Karpas-422 (cell line): ENCODE data around the gene CCT7. TPM values are rescaled to one million over a fixed set of nuclear protein-coding genes. Genes with fewer than 3 reads are reported as not detected.

Experiments
- DNase-seq: peaks from one replicate; pipeline ENCODE4 v3.0.0-alpha.2; 2015
- H2AFZ ChIP-seq: fragments of 200-600 bp; sonication (generic); 2 replicates; pipeline ENCODE4 v1.6.1; 2014; ENCODE audit warnings: antibody characterized with exemption, low read length, mixed read lengths
- H3K27ac ChIP-seq: fragments of 200-600 bp; sonication (generic); 2 replicates; pipeline ENCODE4 v1.5.1; 2014; ENCODE audit warnings: mild to moderate bottlenecking, low read length, moderate library complexity
- H3K27me3 ChIP-seq: fragments of 200-600 bp; sonication (generic); 2 replicates; pipeline ENCODE4 v1.6.1; 2014; ENCODE audit warnings: low read length, mixed read lengths
- H3K36me3 ChIP-seq: fragments of 200-600 bp; sonication (generic); 2 replicates; pipeline ENCODE4 v1.6.1; 2014; ENCODE audit warnings: low read length, mixed read lengths; ENCODE audit not compliant: insufficient read depth
- H3K4me1 ChIP-seq: fragments of 200-600 bp; sonication (generic); 2 replicates; pipeline ENCODE4 v1.6.1; 2014; ENCODE audit warnings: mild to moderate bottlenecking, low read length, mixed read lengths
- H3K4me2 ChIP-seq: fragments of 200-600 bp; sonication (generic); 2 replicates; pipeline ENCODE4 v1.6.1; 2014; ENCODE audit warnings: low read length, low read depth, mild to moderate bottlenecking; ENCODE audit not compliant: poor library complexity, severe bottlenecking
- H3K4me3 ChIP-seq: fragments of 200-600 bp; sonication (generic); 2 replicates; pipeline ENCODE4 v1.5.1; 2014; ENCODE audit warnings: mild to moderate bottlenecking, antibody characterized with exemption, low read length, mixed read lengths
- H3K79me2 ChIP-seq: fragments of 200-600 bp; sonication (generic); 2 replicates; pipeline ENCODE4 v1.6.1; 2014; ENCODE audit warnings: mild to moderate bottlenecking, low read length, mixed read lengths
- H3K9ac ChIP-seq: fragments of 200-600 bp; sonication (generic); 2 replicates; pipeline ENCODE4 v1.6.0; 2014; ENCODE audit warnings: low read length
- H3K9me2 ChIP-seq: fragments of 200-600 bp; sonication (generic), shearing (Covaris generic); replicated peaks from 2 replicates; pipeline ENCODE4 v1.6.0; 2014; ENCODE audit warnings: mild to moderate bottlenecking, low read length, moderate library complexity; ENCODE audit not compliant: insufficient read depth
- H3K9me3 ChIP-seq: fragments of 300-700, 200-600 bp; sonication (generic); 2 replicates; pipeline ENCODE4 v1.6.1; 2014; ENCODE audit warnings: low read length, mixed read lengths
- H4K20me1 ChIP-seq: fragments of 200-600 bp; sonication (generic); 2 replicates; pipeline ENCODE4 v1.6.1; 2014; ENCODE audit warnings: mild to moderate bottlenecking, antibody characterized with exemption, low read length, low read depth; ENCODE audit not compliant: insufficient read depth
- total RNA-seq: library from RNA; depleted of rRNA; stranded (reverse); fragments of >200 nt; shearing (Covaris generic); gene quantifications from 2 replicates; pipeline ENCODE4 v1.2.3, GENCODE V29; 2014; ENCODE audit warnings: low replicate concordance

The CCT7 gene
- total RNA-seq, 1 experiment from 2014 or later, result 482 TPM

DNA sequence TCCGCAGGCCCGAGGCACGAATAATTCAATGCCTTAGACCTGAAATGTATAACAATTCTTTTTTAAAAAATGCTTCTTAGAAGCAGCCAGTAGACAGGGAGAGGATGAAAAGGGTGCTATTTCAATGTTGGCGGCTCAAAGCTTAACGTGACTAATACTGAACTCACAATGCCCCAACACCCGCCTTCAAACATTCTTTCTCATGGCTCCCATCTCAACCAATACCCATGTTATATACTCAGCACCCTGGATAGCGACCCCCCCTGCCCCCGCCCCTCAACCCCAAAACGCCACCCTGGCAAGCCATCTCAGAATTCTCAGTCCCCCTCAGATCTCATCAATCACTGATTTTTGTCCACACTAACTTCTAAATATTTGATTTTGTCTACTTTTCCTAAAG is 45.7 kb downstream of the CCT7 start:
- peaks cover 56% of the 10 kb centered on the region for H4K20me1 ChIP-seq

DNA sequence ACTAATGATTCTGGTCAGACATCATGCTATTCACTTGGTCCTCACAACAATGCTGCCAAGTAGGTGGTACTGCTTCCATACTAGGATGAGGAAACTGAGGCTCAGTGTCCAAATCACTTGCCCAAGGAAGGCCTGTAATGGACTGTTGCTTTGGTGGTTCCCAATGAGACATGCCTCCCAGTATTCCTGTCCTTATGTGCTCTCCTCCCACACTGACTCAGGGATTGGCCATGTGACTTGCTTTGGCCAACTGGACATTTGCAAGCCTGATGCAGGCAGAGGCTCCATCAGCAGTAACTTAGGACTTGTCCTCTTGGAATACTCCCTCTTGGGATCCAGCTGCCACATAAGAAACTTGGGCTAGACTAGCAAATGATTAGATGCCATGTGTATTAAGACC is 47.1 kb downstream of the CCT7 start:
- Histone ChIP-seq H3K9me2 (no peaks in the 10 kb centered on the region), H3K4me3 (no peak overlapping the region), H3K79me2 (peaks cover 82% of the 10 kb centered on the region), H4K20me1 (peaks cover 54% of the 10 kb centered on the region), H2AFZ (no peak overlapping the region), H3K27me3 (no peaks in the 10 kb centered on the region), H3K9me3 (no peaks in the 10 kb centered on the region), H3K4me1 (peaks cover 36% of the 10 kb centered on the region), H3K36me3 (peaks cover 33% of the 10 kb centered on the region), H3K4me2 (no peak overlapping the region), H3K27ac (no peak overlapping the region), H3K9ac (no peak overlapping the region)
- DNase-seq, result no peak

More for the DNA sequence above, 45.7 kb downstream of the CCT7 start:
- Histone ChIP-seq H3K9ac (no peak overlapping the region), H3K4me1 (peaks cover 24% of the 10 kb centered on the region), H2AFZ (no peak overlapping the region), H3K9me2 (no peaks in the 10 kb centered on the region), H3K36me3 (peaks cover 35% of the 10 kb centered on the region), H3K9me3 (no peaks in the 10 kb centered on the region), H3K4me3 (no peak overlapping the region), H3K27me3 (no peaks in the 10 kb centered on the region), H3K4me2 (no peak overlapping the region), H3K79me2 (peaks cover 95% of the 10 kb centered on the region), H3K27ac (no peak overlapping the region)
- DNase-seq, result no peak

DNA sequence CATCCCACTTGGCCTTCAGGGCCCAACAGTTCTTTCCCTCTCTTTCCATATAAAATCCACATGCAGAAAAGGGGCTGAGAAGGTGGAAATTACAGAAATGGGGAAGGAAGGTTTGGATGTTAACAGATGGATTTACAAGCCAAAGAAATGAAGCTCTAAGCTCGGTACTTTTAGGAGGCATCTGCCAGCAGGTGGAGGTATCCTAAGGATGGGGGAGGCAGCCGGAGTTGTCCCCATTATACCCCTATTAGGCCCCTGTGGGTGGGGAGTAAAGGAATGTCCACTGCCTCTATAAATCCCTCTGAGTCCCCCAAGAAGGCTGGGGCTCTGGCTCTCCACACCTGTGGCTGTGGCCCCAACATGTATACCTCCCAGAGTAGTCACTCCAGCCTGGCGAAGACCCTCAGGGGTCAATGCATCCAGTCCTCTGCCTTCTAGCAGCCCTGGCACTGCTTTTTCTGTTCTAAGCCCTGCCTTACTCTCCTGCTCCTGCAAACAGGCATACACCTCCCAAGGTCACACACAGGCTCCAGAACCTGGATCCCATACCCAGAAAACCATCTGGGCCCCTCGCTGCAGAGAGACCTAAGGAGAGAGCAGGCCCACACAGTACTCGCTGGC is 48.9 kb downstream of the CCT7 start:
- peaks cover 36% of the 10 kb centered on the region for H3K4me1 ChIP-seq
- H2AFZ ChIP-seq, result no peak overlapping the region
- H3K79me2 ChIP-seq, result peaks cover 64% of the 10 kb centered on the region
- peak overlapping the region; percentile 97 for H3K27ac ChIP-seq
- DNase-seq, result no peak
- H3K9ac ChIP-seq, result peak overlapping the region; percentile 97
- H3K9me3 ChIP-seq, result no peaks in the 10 kb centered on the region
- peak overlapping the region; percentile 85 for H3K4me3 ChIP-seq
- H3K9me2 ChIP-seq, result no peaks in the 10 kb centered on the region
- H3K4me2 ChIP-seq, result peak overlapping the region; percentile 97
- peaks cover 37% of the 10 kb centered on the region for H4K20me1 ChIP-seq
- H3K27me3 ChIP-seq, result no peaks in the 10 kb centered on the region
- H3K36me3 ChIP-seq, result peaks cover 23% of the 10 kb centered on the region

DNA sequence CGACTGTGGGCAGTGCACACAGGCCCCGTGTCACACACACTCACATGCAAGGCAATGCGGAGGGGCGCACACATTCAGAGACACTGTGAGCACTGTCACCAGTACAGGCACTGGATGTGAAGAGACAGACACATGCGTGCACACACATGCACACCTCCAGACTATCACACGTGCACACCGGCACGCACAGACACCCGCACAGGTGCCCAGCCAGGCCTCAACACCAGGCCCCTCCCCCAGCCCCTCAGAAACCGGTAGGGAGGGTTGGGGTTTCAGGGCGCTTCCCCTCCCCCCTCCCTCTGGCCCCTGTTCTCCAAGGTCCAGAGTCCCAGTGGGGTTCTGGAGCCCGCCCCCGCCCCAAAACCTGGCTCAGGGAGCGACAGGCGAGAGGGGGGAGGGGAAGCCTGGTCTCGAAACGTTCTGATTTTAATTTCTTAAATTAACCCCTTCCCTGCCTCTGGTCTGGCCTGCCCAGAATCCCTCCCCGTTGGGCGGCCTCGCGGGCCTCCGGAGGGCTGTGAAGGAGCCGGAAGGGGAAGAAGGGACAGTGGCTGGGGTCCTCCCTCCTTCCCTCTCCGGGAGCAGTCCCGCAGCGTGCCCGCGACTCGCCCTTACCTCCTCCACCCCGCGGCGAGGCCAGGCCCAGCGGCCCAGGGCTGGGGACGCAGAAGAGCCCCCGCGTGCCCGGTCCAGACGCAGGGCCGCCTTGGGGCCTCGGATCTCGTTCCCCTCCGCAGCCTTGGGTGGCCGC is 49.6 kb downstream of the CCT7 start:
- H3K79me2 ChIP-seq, result peaks cover 58% of the 10 kb centered on the region
- H3K36me3 ChIP-seq, result peaks cover 18% of the 10 kb centered on the region
- H4K20me1 ChIP-seq, result peaks cover 30% of the 10 kb centered on the region
- DNase-seq, result peak; percentile 86
- H3K9me3 ChIP-seq, result no peaks in the 10 kb centered on the region
- H3K27ac ChIP-seq, result peak overlapping the region; percentile 97
- H3K9ac ChIP-seq, result peak overlapping the region; percentile 97
- H3K4me1 ChIP-seq, result peaks cover 36% of the 10 kb centered on the region
- H3K9me2 ChIP-seq, result no peaks in the 10 kb centered on the region
- H3K4me3 ChIP-seq, result peak overlapping the region; percentile 85
- peak overlapping the region; percentile 97 for H3K4me2 ChIP-seq
- no peak overlapping the region for H2AFZ ChIP-seq
- H3K27me3 ChIP-seq, result no peaks in the 10 kb centered on the region; the same call in 1 of the 2 replicates

DNA sequence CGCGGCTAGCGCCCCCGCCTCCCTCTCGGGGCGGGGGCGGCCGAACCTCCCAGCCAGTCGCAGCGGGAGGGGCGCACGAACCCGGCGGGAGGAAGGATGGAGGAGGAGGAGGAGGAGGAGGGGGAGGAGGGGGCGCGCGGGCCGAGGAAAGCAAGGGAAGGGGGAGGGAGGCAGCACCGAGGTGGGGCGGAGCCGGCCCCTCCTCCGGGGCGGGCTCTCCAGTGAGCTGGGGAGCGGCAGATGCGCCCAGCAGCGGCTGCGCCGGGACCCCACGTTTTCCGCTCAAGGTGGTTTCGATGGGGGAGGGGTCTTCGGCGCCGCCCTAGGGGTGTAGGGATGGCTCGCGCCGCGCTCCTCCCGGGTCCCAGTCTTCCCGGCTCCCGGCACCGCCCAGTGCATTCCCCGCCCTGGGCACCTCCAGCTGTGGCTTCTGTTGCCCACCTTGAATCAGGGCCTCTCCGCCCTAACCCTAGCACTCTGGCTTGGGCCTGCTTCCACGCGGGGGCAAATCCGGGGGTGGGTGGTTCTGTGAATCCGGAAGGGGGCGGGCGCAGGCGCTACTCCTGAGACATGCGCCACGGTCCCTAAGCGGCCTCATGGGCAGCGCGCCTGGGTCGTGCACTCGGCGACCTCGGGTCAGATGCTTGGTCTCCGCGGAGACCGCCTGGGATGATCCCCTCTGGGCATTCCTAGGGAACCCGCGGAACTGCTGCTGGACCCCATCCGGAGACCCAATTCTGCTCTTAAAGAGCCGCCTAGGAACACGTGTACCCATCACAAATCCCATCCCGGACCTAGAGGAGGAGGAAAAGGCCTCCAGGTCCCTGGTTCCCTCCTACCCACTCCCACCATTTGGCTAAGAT is 50.4 kb downstream of the CCT7 start, which contains the start of gene FBXO41:
Gene FBXO41 (minus strand): TSS at position 183 of the 863 bp plus-strand sequence. CDS start 14,848 bp downstream, outside the sequence.
- peak within 1 kb of the TSS; percentile 97 for H3K9ac ChIP-seq
- peaks cover 36% of the 10 kb centered on the region for H3K4me1 ChIP-seq
- peak within 1 kb of the TSS; percentile 85 for H3K4me3 ChIP-seq
- H3K9me2 ChIP-seq, result no peaks in the 10 kb centered on the region
- H3K36me3 ChIP-seq, result peaks cover 18% of the 10 kb centered on the region
- peaks cover 49% of the 10 kb centered on the region for H3K79me2 ChIP-seq
- DNase-seq, result peak; percentile 99
- peak within 1 kb of the TSS; percentile 97 for H3K27ac ChIP-seq
- no peaks in the 10 kb centered on the region for H3K9me3 ChIP-seq
- no peaks in the 10 kb centered on the region; the same call in 1 of the 2 replicates for H3K27me3 ChIP-seq
- H2AFZ ChIP-seq, result peak within 1 kb of the TSS; percentile 45; the same call in 1 of the 2 replicates
- peaks cover 22% of the 10 kb centered on the region for H4K20me1 ChIP-seq
- peak within 1 kb of the TSS; percentile 97 for H3K4me2 ChIP-seq

DNA sequence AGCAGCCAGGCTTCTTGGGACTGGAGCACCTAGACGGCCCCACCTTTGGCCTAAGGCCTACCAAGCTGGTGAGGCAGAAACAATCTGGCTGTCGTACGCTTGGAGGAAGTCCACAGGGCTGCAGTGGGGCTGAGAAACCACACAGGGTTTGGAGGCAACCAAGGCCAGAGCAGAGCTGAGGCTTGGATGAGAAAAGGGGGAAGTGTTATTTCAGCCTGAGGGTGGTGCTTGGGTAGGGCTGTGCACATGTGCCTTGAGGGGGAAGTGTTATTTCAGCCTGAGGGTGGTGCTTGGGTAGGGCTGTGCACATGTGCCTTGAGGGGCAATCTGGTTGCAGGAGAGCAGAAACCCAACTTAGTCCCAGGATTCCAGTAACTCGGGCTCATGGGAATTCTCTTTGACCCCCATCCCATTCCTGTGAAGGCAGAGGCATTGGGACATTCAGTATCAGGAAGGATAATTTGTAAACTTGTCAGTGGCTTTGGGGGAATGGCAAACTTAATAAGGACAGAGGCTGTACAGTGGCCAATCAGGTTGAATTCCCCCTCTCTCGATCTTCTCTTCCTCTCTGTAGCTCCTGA is 51.1 kb downstream of the CCT7 start:
- H3K4me3 ChIP-seq, result peak overlapping the region; percentile 85
- H3K27me3 ChIP-seq, result no peaks in the 10 kb centered on the region; the same call in 1 of the 2 replicates
- peaks cover 15% of the 10 kb centered on the region for H4K20me1 ChIP-seq
- H3K79me2 ChIP-seq, result peaks cover 42% of the 10 kb centered on the region
- peak overlapping the region; percentile 97 for H3K27ac ChIP-seq
- peak overlapping the region; percentile 97 for H3K9ac ChIP-seq
- H3K4me2 ChIP-seq, result peak overlapping the region; percentile 97
- peak; percentile 98 for DNase-seq
- no peaks in the 10 kb centered on the region for H3K9me3 ChIP-seq
- peaks cover 36% of the 10 kb centered on the region for H3K4me1 ChIP-seq
- peak overlapping the region; percentile 45; the same call in 1 of the 2 replicates for H2AFZ ChIP-seq
- no peaks in the 10 kb centered on the region for H3K9me2 ChIP-seq
- peaks cover 16% of the 10 kb centered on the region for H3K36me3 ChIP-seq

DNA sequence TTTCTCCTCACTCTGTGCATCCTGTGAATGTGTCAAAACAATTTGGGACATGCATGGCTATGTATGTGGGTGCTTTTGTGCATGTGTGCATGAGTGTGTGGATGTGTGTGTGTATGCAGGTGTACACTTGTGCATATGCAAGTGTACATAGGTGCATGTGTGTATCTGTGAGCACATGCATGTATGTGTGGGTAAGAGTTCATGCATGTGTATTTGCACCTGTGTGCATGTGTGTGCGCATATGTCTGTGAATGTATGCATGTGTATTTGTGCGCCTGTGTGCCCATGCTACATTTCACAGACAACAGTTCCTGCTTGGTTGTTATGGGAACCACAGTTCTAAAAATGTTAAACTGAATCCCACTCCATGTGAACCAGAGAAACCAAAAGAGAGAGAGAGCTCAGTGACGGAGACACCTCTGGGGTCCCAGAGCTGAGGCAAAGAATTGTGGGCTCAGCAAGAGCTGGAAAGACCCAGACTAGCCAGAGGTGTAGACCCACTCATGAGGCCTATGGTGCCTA is 52.1 kb downstream of the CCT7 start:
- Histone ChIP-seq H3K4me3 (no peak overlapping the region), H3K36me3 (peaks cover 6% of the 10 kb centered on the region), H3K79me2 (peaks cover 33% of the 10 kb centered on the region), H2AFZ (no peak overlapping the region), H3K4me1 (peaks cover 34% of the 10 kb centered on the region), H3K27me3 (no peaks in the 10 kb centered on the region; the same call in 1 of the 2 replicates), H4K20me1 (peaks cover 5% of the 10 kb centered on the region), H3K9me3 (no peaks in the 10 kb centered on the region), H3K9ac (no peak overlapping the region), H3K27ac (no peak overlapping the region), H3K9me2 (no peaks in the 10 kb centered on the region), H3K4me2 (peak overlapping the region; percentile 97)
- no peak for DNase-seq
